Left colon (tissue), 2 donors: ENCODE results near the gene GRIA1. TPM values are rescaled to one million over a fixed set of nuclear protein-coding genes. Genes with fewer than 3 reads are reported as not detected.
"Not testable (repeated sequence)": the region's sequence is repeated elsewhere in the genome, so short reads cannot be mapped to it uniquely, and the experiment has no call there.

Source experiments
- ATAC-seq: fragments of 200-7000 bp; cut with Tn5 transposase; one replicate; pipeline ENCODE4 v1.9.1; 2020; ENCODE audit warnings: mild to moderate bottlenecking, moderate library complexity
- DNase-seq, 2 donors: peaks; one replicate each; pipeline ENCODE4 v3.0.0-alpha.2; 2020
- intact Hi-C, 2 donors: fragments of 100-400 bp; cut with DNase I in 1 of 2; cut with micrococcal nuclease in 1 of 2; formaldehyde crosslinking; loops; one replicate each; pipeline versions ENCODE4 v1.11.2 to v1.14.0; 2022; cut with DNase I, micrococcal nuclease
- total RNA-seq, 2 donors: library from RNA; stranded (reverse); fragmentation: NEBNext Ultra II Directional; extraction: Animal tissue kit (Norgen Biotek cat#: 25700); gene quantifications; one replicate each; pipeline ENCODE4 v1.2.1, GENCODE V29; 2021
- donor health status: DM: no; HTN: no; CAD: no.
- donor health status: DM: yes; HTN: yes; CAD: no.

GRIA1 gene
- total RNA-seq, 2 donors from 2014 or later: 0.20 TPM; not detected in 1

- ATAC-seq (no peak), DNase-seq (no peak)
- intact Hi-C loops: no loop called here
Observed at GRCh38 chr5:153676406-153676805, 185.9 kb downstream of the GRIA1 start.

GRCh38 chr5:153676821-153677220, 186.4 kb downstream of the GRIA1 start:
- ATAC-seq: no peak
- intact Hi-C loops: no loop called here
- DNase-seq: no peak

DNA sequence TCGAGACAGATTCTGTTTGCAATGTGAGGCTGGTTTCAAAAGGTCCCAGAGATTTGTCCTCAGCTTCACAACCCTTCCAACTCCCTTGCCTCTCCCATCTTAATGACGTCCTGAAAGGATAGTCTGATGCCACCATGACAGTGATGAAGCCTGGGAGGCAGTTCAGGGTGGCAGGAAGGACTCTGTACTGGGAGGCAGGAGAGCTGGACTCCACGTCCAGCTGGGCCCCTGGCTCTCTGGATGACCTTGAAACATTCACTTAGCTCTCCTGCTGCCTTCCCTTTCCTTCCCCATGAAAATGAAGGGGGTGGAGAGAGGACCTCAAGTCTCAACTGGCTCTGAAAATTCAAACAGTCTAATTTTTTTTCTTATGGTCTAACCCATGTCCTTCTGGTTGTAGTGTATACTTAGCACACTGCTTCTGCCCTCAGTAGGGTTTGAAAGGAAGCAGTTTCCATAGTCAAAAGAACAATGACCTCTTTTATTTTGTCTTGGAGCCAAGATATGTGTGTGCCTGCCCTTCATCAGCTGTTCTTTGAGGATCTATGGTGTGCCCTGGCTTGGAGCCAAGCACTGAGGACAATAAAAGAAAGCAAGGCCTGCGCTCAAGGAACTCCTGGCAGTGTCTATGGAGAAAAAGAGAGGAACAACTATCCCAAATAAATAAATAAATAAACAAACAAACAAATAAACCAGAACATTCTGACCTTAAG, 188.3 kb downstream of the GRIA1 start:
- DNase-seq: no peak
- intact Hi-C loops: no loop called here
- ATAC-seq: no peak

DNA sequence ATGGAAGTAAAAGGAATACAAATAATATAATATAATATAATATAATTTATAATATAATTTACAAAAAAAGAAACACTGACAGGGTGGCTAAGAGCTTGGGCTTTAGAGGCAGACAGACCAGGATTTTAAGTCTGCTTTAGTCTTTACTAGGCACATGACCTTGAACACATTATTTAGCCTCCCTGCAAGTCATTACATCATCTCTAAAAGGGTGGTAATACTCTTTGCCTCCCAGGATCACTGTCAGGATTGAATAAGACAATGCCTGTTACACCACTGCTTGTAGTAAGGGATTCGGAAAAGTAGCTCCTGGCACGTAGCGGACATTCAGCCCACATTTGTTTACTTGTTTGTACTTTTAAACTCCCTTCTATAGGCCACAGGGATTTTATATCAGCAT, 199.8 kb downstream of the GRIA1 start:
- intact Hi-C loops: no loop called here
- ATAC-seq (no peak), DNase-seq (no peak)

DNA sequence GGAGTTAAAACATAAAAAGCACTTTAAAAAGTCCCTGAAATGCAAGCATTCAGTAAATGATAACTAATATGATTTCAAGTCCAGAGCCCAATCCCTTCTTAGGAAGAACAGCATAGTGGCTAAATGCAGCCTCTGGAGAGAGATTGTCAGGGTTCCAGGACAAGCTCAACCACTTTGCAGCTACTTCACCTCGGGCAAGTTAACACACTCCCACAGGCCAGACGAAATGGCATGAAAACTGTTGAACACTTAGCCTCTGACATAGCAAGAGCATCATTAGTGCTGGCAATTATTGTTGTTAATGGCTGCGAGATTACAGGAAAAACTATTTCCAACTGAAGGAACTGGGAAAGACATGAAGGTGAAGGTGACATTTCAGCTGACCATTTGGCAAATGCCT, 205.8 kb downstream of the GRIA1 start:
- intact Hi-C loops: no loop called here
- ATAC-seq (no peak), DNase-seq (no peak)

DNA sequence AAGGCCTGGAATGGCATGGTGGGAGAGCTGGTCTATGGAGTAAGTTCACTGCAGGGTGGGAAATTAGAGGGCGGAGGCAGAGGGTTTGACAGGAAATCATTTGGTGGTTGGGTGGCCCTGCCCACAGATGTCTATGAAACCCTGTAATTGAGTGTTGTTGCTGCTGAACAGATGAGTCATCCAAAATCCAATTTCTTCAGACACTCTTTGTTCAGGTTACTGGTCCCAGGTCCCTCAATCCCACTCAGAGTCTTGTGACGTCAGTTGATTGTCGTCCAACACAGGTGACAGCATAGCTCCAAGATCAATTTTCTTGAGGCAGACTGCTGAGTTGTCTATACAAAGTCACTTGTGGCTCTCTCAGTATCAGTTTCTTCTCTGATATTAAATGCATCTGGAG, 208.6 kb downstream of the GRIA1 start:
- intact Hi-C loops: no loop called here
- ATAC-seq: no peak
- DNase-seq: no peak

GRCh38 chr5:153700940-153701339, 210.5 kb downstream of the GRIA1 start:
- ATAC-seq (no peak), DNase-seq (no peak)
- intact Hi-C loops: no loop called here

GRCh38 chr5:153702265-153702664, 211.8 kb downstream of the GRIA1 start:
- ATAC-seq (no peak), DNase-seq (no peak)
- intact Hi-C loops: no loop called here

DNA sequence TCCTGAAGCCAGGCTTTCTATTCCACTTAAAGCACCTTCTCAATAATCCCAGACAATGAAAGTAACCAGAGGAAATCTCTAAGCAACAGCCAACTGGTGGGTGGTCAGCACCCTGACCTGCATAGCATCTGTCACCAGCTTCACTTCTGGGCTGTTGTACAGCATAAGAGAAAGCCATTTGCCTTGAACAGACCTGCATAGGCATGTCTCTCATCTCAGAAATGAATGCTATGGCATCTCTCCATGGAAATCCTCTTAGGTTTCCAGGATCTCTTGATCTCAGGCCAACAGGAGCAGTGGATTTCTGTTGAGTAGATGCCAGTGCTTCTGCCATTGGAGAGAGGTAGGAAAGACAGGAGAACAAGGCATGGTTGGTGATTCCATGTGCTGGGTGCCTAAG, 213.6 kb downstream of the GRIA1 start:
- intact Hi-C loops: no loop called here
- ATAC-seq (no peak), DNase-seq (no peak)

- DNase-seq (no peak), ATAC-seq (no peak)
- intact Hi-C loops: no loop called here
Observed at GRCh38 chr5:153707626-153708025, 217.2 kb downstream of the GRIA1 start.

DNA sequence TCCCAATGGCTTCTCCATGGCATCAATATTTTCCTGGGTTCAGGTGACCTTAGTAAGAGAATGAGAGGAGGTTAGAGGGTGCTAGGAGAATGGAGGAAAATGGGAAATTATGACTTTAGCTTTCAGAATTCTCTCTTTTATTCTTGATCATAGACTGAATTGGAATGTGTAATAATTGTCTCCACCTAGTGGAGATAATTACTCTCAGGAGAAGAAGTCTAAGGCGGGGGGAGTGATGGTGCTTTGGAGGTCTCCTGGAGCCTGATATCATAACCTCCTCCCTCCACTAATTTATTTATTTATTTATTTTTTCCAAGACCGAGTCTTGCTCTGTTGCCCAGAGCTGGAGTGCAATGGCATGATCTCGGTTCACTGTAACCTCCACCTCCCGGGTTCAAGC, 221.3 kb downstream of the GRIA1 start:
- ATAC-seq (no peak), DNase-seq (no peak)
- intact Hi-C loops: no loop called here

DNA sequence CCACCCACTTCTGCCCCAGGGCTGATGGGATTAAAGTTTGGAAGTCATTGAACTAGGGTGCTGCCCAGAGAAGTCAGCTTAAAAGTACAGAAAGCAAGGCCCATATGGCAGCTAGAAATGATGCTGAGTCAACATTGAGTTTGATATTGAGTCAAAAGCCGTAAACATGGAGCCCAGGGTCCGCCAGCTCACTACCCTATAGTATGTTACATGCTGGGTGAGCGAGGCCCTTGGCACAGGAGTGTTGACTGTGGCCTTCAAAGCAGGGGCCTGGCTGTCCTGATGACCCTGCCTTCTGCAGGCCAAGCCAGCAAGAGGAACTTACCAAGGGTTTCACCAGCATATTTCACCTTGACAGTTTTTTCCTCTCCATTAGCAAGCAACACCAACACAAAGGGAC, 222.5 kb downstream of the GRIA1 start:
- DNase-seq: no peak
- no peak for ATAC-seq
- intact Hi-C loops: no loop called here

GRCh38 chr5:153713943-153714342, 223.5 kb downstream of the GRIA1 start:
- ATAC-seq: no peak
- DNase-seq: no peak
- intact Hi-C loops: no loop called here

DNA sequence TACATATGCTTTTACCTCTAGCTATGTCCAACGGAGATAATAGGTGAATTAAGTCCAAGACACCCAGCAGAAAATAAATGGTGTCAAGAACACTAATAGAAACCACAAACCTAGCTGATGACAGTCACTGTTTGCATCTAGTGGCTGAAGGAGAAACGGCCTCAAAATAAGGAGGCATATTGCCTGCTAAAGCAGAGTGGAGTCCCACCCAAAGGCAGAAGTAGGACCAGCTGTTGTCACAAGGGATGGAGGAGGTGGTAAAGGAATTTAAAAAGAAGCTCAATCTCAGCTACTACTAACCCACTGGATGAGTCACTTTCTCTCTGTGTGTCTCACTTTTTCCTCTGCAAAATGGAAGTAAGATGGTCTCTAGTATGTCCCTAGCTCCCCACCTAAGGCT, 224.3 kb downstream of the GRIA1 start:
- DNase-seq (no peak), ATAC-seq (no peak)
- intact Hi-C loops: no loop called here

GRCh38 chr5:153717287-153717686, 226.8 kb downstream of the GRIA1 start:
- ATAC-seq (no peak), DNase-seq (no peak)
- intact Hi-C loops: no loop called here

GRCh38 chr5:153718713-153719112, 228.2 kb downstream of the GRIA1 start:
- no peak for DNase-seq
- no peak for ATAC-seq
- intact Hi-C loops: no loop called here

GRCh38 chr5:153719324-153719723, 228.9 kb downstream of the GRIA1 start:
- intact Hi-C loops: no loop called here
- no peak for DNase-seq
- ATAC-seq: no peak

DNA sequence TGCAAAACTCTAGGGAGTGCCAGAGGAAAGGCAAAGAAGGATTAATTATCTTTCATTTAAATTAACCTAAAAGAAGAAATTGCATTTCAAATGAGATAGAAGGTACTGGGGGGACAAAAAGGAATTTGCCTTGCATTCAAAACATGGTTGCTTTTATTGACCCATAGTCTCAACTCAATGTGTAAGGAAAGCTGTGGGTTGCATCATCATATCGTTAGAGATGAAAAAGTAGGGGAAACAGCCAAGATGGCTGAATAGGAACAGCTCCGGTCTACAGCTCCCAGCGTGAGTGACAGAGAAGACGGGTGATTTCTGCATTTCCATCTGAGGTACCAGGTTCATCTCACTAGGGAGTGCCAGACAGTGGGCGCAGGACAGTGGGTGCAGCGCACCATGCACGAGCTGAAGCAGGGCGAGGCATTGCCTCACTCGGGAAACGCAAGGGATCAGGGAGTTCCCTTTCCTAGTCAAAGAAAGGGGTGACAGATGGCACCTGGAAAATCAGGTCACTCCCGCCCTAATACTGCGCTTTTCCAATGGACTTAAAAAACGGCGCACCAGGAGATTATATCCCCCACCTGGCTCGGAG, 232.6 kb downstream of the GRIA1 start:
- DNase-seq, ATAC-seq, intact Hi-C loops: not testable (repeated sequence)

DNA sequence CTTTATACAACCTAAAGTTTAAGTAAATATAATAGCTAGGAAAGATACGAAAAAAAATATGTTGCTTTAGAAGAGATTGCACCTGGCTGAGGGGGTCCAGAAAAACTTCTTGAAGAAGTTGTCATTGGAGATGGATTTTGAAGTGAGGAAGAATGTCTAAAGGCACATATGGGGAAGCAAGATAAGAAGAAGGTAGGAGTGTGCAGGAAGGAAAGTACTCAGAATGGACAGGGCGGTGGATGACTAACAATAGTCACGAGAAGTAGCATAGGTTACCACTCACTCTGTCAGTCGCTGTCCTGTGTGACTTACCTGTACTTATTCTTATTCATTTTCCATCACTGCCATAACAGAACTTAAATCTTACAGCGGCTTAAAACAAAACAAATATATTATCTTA, 251.6 kb downstream of the GRIA1 start:
- ATAC-seq (no peak), DNase-seq (no peak)
- intact Hi-C loops: no loop called here

GRCh38 chr5:153744751-153745150, 254.3 kb downstream of the GRIA1 start:
- intact Hi-C loops: no loop called here
- DNase-seq (no peak), ATAC-seq (no peak)

- intact Hi-C loops: no loop called here
- ATAC-seq: no peak
- no peak for DNase-seq
Observed at GRCh38 chr5:153745778-153746395, 255.4 kb downstream of the GRIA1 start.
